Astrocyte of the spinal cord (primary cell): ENCODE measurements around the gene KCNK5.

ENCODE experiments used
- DNase-seq: peaks from one replicate; pipeline ENCODE4 v3.0.0; 2011; ENCODE audit warnings: low read depth, low spot score
- H3K4me3 ChIP-seq: 2 replicates; pipeline ENCODE4 v1.5.1; 2011; ENCODE audit warnings: low read depth, mild to moderate bottlenecking, low read length, moderate library complexity
- CTCF ChIP-seq: IDR thresholded peaks from 2 replicates; pipeline ENCODE4 v1.5.1; 2012; ENCODE audit warnings: low read depth, mild to moderate bottlenecking, low read length, inconsistent platforms
- in situ Hi-C: cut with HindIII; loops from 2 replicates; pipeline ENCODE4 v1.10.0; 2017; ENCODE audit warnings: low sequenced_read_pairs

KCNK5 gene

GRCh38 chr6:39156801-39157200 is 72.5 kb downstream of the KCNK5 start:
- DNase-seq = no peak
- TF ChIP-seq CTCF = no peak
- no peak overlapping the region for H3K4me3 ChIP-seq
- in situ Hi-C loops = no loop called here

GRCh38 chr6:39154705-39155104 is 74.6 kb downstream of the KCNK5 start:
- in situ Hi-C loops = no loop called here
- no peak for DNase-seq
- TF ChIP-seq CTCF = no peak
- H3K4me3 ChIP-seq = no peak overlapping the region

GRCh38 chr6:39153766-39154397 is 75.4 kb downstream of the KCNK5 start:
- no peak for TF ChIP-seq CTCF
- DNase-seq = no peak

GRCh38 chr6:39152262-39152661 is 77.0 kb downstream of the KCNK5 start:
- H3K4me3 ChIP-seq = no peak overlapping the region
- TF ChIP-seq CTCF = no peak

More at GRCh38 chr6:39153766-39154397, 75.4 kb downstream of the KCNK5 start:
- H3K4me3 ChIP-seq = no peak overlapping the region
- in situ Hi-C loops = no loop called here

GRCh38 chr6:39151211-39151610 is 78.1 kb downstream of the KCNK5 start:
- in situ Hi-C loops = no loop called here
- H3K4me3 ChIP-seq = no peak overlapping the region
- DNase-seq = no peak
- TF ChIP-seq CTCF = no peak

More at GRCh38 chr6:39152262-39152661, 77.0 kb downstream of the KCNK5 start:
- in situ Hi-C loops = no loop called here
- DNase-seq = no peak

- in situ Hi-C loops = no loop called here
- no peak for TF ChIP-seq CTCF
- DNase-seq = no peak
- H3K4me3 ChIP-seq = no peak overlapping the region
Observed at GRCh38 chr6:39144481-39145173, 84.6 kb downstream of the KCNK5 start.
